Trophoblast cell (in vitro differentiated cells and primary cell): Measurements from ENCODE around the gene MEST.
"Not testable (repeated sequence)": the region's sequence is repeated elsewhere in the genome, so short reads cannot be mapped to it uniquely, and the experiment has no call there.

Experiments used
- DNase-seq, 2 donors: peaks; one replicate each; pipeline ENCODE4 v3.0.0-alpha.2; 2016
- H2AFZ ChIP-seq: 2 replicates; pipeline ENCODE4 v1.6.1; 2013; ENCODE audit warnings: low read length, moderate library complexity, mild to moderate bottlenecking; ENCODE audit not compliant: insufficient read depth, poor library complexity
- H2AK5ac ChIP-seq: 2 replicates; pipeline ENCODE4 v1.6.1; 2013; ENCODE audit warnings: mild to moderate bottlenecking, low read length
- H2BK120ac ChIP-seq: 2 replicates; pipeline ENCODE4 v1.6.1; 2013; ENCODE audit warnings: low read length, mild to moderate bottlenecking, moderate library complexity; ENCODE audit not compliant: insufficient read depth, poor library complexity
- H2BK12ac ChIP-seq: 2 replicates; pipeline ENCODE4 v1.6.1; 2013; ENCODE audit warnings: mild to moderate bottlenecking, low read length, moderate library complexity
- H2BK5ac ChIP-seq: 2 replicates; pipeline ENCODE4 v1.6.1; 2013; ENCODE audit warnings: low read length, low read depth, moderate library complexity, mild to moderate bottlenecking; ENCODE audit not compliant: poor library complexity
- H3K14ac ChIP-seq: 2 replicates; pipeline ENCODE4 v1.6.1; 2013; ENCODE audit warnings: mild to moderate bottlenecking, low read length
- H3K18ac ChIP-seq: 2 replicates; pipeline ENCODE4 v1.6.1; 2013; ENCODE audit warnings: mild to moderate bottlenecking, low read length
- H3K23ac ChIP-seq: 2 replicates; pipeline ENCODE4 v1.6.1; 2013; ENCODE audit warnings: low read length
- H3K27ac ChIP-seq: 2 replicates; pipeline ENCODE4 v1.5.1; 2013; ENCODE audit warnings: low read depth, mild to moderate bottlenecking, inconsistent platforms, low read length, moderate library complexity
- H3K27me3 ChIP-seq: 2 replicates; pipeline ENCODE4 v1.6.1; 2013; ENCODE audit warnings: inconsistent platforms, mild to moderate bottlenecking, low read length, moderate library complexity; ENCODE audit not compliant: insufficient read depth
- H3K36me3 ChIP-seq, 2 experiments: 1 replicate in 1 of 2; 2 replicates in 1 of 2; pipeline ENCODE4 v1.6.1; 2013; ENCODE audit warnings: low read length in 2 of 2, mild to moderate bottlenecking in 2 of 2, moderate library complexity in 1 of 2; ENCODE audit not compliant: insufficient read depth in 2 of 2, control insufficient read depth in 1 of 2
- H3K4ac ChIP-seq: 2 replicates; pipeline ENCODE4 v1.6.1; 2013; ENCODE audit warnings: low read depth, mild to moderate bottlenecking, low read length, moderate library complexity
- H3K4me1 ChIP-seq, 2 experiments: 1 replicate in 1 of 2; 2 replicates in 1 of 2; pipeline ENCODE4 v1.6.1; 2013; ENCODE audit warnings: low read length in 2 of 2, mild to moderate bottlenecking in 2 of 2, moderate library complexity in 1 of 2; ENCODE audit not compliant: insufficient read depth in 2 of 2, control insufficient read depth in 1 of 2
- H3K4me2 ChIP-seq: 2 replicates; pipeline ENCODE4 v1.6.1; 2013; ENCODE audit warnings: inconsistent platforms, mild to moderate bottlenecking, low read length, moderate library complexity
- H3K4me3 ChIP-seq: 2 replicates; pipeline ENCODE4 v1.5.1; 2013; ENCODE audit warnings: mild to moderate bottlenecking, low read depth, low read length, inconsistent platforms
- H3K79me1 ChIP-seq: one replicate; pipeline ENCODE4 v1.6.1; 2013; ENCODE audit warnings: low read length
- H3K79me2 ChIP-seq: 2 replicates; pipeline ENCODE4 v1.6.1; 2013; ENCODE audit warnings: low read length, mild to moderate bottlenecking; ENCODE audit not compliant: control insufficient read depth, insufficient read depth, poor library complexity
- H3K9ac ChIP-seq: 2 replicates; pipeline ENCODE4 v1.6.1; 2013; ENCODE audit warnings: mild to moderate bottlenecking, low read length
- H3K9me3 ChIP-seq: 2 replicates; pipeline ENCODE4 v1.6.1; 2013; ENCODE audit warnings: low read depth, mild to moderate bottlenecking, control low read depth, inconsistent platforms, low read length; ENCODE audit not compliant: insufficient read depth
- H4K12ac ChIP-seq: 2 replicates; pipeline ENCODE4 v1.6.1; 2013; ENCODE audit warnings: low read depth, mild to moderate bottlenecking, low read length, moderate library complexity
- H4K8ac ChIP-seq: 2 replicates; pipeline ENCODE4 v1.6.1; 2013; ENCODE audit warnings: low read depth, mild to moderate bottlenecking, low read length, moderate library complexity
- H4K91ac ChIP-seq: one replicate; pipeline ENCODE4 v1.6.1; 2013; ENCODE audit warnings: low read depth, mild to moderate bottlenecking, low read length, moderate library complexity
- WGBS: extraction: QIAGEN DNeasy Blood & Tissue Kit; methylation state at CpG from one replicate; pipeline ENCODE4 v1.1.7; 2013; ENCODE audit warnings: missing lambda C conversion rate; ENCODE audit not compliant: insufficient read length, insufficient coverage; ENCODE audit errors: extremely low coverage; 5-methylcytosine and 5-hydroxymethylcytosine counted together

The MEST gene

DNA sequence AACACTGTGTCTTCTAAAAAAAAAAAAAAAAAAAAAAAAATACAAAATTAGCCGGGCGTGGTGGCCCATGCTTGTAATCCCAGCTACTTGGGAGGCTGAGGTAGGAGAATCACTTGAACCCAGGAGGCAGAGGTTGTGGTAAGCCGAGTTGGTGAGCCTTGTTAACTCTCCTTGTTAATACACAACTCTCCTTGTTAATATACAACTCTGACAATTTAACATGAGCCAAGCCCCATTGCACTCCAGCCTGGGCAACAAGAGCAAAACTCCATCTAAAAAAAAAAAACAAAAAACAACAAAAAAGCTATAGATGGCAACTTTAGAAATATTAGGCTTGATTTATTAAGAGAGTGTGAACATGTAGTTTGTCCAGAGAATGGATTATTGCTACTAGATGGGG, 20.2 kb downstream of the MEST start:
- not testable (repeated sequence) for H3K27me3 ChIP-seq, H2AK5ac ChIP-seq, H3K4me2 ChIP-seq, H4K8ac ChIP-seq, H3K14ac ChIP-seq, H3K79me2 ChIP-seq, H3K4me3 ChIP-seq, H2BK12ac ChIP-seq, H3K23ac ChIP-seq, H3K9me3 ChIP-seq, DNase-seq, H3K4me1 ChIP-seq, H3K18ac ChIP-seq, H3K79me1 ChIP-seq, H3K4ac ChIP-seq, H4K91ac ChIP-seq, H2AFZ ChIP-seq, H4K12ac ChIP-seq, H3K27ac ChIP-seq, H2BK5ac ChIP-seq, H2BK120ac ChIP-seq, H3K9ac ChIP-seq
- H3K36me3 ChIP-seq, result peaks cover 0 to 12% of the 10 kb centered on the region in 2 experiments
- no CpG with 5 or more reads among the region's 3 CpGs for WGBS

DNA sequence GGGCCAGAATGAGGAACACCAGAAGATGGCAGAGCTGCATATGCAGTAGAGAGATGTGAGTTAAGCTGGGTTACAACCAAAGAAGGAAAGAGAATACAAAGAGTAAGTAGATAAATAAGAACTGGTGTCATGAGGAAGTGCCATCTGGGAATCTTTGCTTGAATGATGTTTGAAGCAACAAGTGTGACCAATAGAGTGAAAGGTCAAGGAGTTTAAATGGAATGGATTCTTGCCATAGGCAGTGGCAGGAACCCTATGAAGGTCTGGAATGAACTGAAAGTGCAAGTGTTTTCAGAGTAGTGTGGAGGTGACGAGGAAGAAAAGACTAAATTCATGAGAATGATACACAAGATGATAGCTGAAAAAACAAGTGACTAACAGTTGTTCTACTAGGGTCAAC, 21.6 kb downstream of the MEST start:
- Histone ChIP-seq H2BK5ac (no peak overlapping the region), H2BK120ac (no peak overlapping the region), H4K12ac (no peak overlapping the region), H3K9ac (no peak overlapping the region), H4K8ac (no peak overlapping the region), H4K91ac (no peak overlapping the region), H3K27me3 (no peaks in the 10 kb centered on the region), H3K4me1 (no peaks in the 10 kb centered on the region), H3K36me3 (peaks cover 0 to 7% of the 10 kb centered on the region in 2 experiments), H2BK12ac (no peak overlapping the region), H3K27ac (no peak overlapping the region), H3K23ac (no peak overlapping the region), H3K4ac (no peak overlapping the region), H3K14ac (no peak overlapping the region), H2AFZ (no peak overlapping the region), H3K79me2 (no peaks in the 10 kb centered on the region), H3K79me1 (no peaks in the 10 kb centered on the region), H3K4me3 (no peak overlapping the region), H3K4me2 (no peak overlapping the region), H3K18ac (no peak overlapping the region), H2AK5ac (no peak overlapping the region), H3K9me3 (peaks cover 1% of the 10 kb centered on the region)
- DNase-seq, result no peak
- WGBS, result no CpG with 5 or more reads among the region's 1 CpG

DNA sequence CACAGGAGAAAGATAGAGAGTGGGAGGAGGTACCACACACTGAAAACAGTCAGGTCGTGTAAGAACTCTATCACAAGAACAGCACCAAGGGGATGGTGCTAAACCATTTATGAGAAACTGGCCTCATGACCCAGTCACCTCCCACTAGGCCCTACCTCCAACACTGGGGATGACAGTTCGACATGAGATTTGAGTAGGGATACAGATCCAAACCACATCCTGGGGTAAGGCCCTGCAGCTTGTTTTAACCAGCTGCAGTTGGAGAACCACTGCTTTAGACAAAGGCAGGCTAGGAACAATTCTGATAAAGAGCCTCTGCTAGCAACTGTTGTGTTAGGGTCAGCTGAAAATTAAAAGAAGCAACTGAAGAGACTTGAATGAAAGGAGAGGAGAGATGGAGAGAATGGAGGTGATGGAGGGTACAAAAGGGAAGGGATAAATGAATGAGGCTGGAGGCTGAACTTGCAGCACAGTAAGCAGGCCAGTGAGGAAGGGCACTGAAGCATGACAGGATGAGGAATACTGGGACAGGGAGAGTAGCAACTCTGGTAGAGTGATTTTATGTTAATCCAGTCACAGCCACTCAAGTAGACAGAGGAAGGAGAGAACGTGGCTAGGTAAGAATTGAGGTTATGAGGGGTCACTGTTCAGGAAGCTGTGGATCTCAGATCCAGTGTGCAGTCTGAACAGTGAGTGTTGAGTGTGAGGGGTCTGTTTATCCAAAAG, 23.6 kb downstream of the MEST start:
- Histone ChIP-seq H2BK12ac (no peak overlapping the region), H3K4me2 (no peak overlapping the region), H3K4ac (no peak overlapping the region), H3K4me1 (no peaks in the 10 kb centered on the region), H3K79me2 (no peaks in the 10 kb centered on the region), H2AFZ (no peak overlapping the region), H3K9ac (no peak overlapping the region), H3K4me3 (no peak overlapping the region), H4K12ac (no peak overlapping the region), H4K8ac (no peak overlapping the region), H3K18ac (no peak overlapping the region), H3K27ac (no peak overlapping the region), H3K36me3 (peaks cover 0 to 4% of the 10 kb centered on the region in 2 experiments), H3K27me3 (no peaks in the 10 kb centered on the region), H3K14ac (no peak overlapping the region), H2BK5ac (no peak overlapping the region), H3K23ac (no peak overlapping the region), H2AK5ac (no peak overlapping the region), H3K9me3 (peaks cover 1% of the 10 kb centered on the region), H2BK120ac (no peak overlapping the region), H4K91ac (no peak overlapping the region), H3K79me1 (no peaks in the 10 kb centered on the region)
- WGBS, result no CpG with 5 or more reads among the region's 3 CpGs
- DNase-seq, result no peak

GRCh38 chr7:130521258-130521951, 29.5 kb downstream of the MEST start:
- Histone ChIP-seq H2BK5ac (no peak overlapping the region), H2AK5ac (no peak overlapping the region), H2BK12ac (no peak overlapping the region), H3K4me2 (no peak overlapping the region), H3K4ac (no peak overlapping the region), H3K14ac (no peak overlapping the region), H3K9me3 (no peaks in the 10 kb centered on the region), H3K18ac (no peak overlapping the region), H3K79me1 (no peaks in the 10 kb centered on the region), H3K9ac (no peak overlapping the region), H4K8ac (no peak overlapping the region), H2BK120ac (no peak overlapping the region), H3K4me1 (no peaks in the 10 kb centered on the region), H3K27ac (no peak overlapping the region), H4K12ac (no peak overlapping the region), H2AFZ (no peak overlapping the region), H3K36me3 (peaks cover 2 to 4% of the 10 kb centered on the region in 2 experiments), H3K27me3 (no peaks in the 10 kb centered on the region), H4K91ac (no peak overlapping the region), H3K23ac (no peak overlapping the region), H3K79me2 (no peaks in the 10 kb centered on the region), H3K4me3 (no peak overlapping the region)
- no peak for DNase-seq
- no CpG with 5 or more reads among the region's 4 CpGs for WGBS
